Left renal pelvis (tissue), 4 donors: ENCODE data around the gene ADRM1. TPM values are rescaled to one million over a fixed set of nuclear protein-coding genes. Genes with fewer than 3 reads are reported as not detected.

Experiments
- DNase-seq, 4 donors: peaks; one replicate each; pipeline ENCODE4 v3.0.0-alpha.2; 2013; ENCODE audit warnings: low read depth in 4 of 4, low spot score in 3 of 4
- polyA plus RNA-seq, 4 donors: library from polyadenylated mRNA; unstranded; fragments of 120-200 nt; gene quantifications; one replicate each; pipeline ENCODE4 v1.2.1, GENCODE V29; 2013; ENCODE audit not compliant: insufficient read length in 4 of 4

The ADRM1 gene
- polyA plus RNA-seq, 4 donors: 38.6 to 62.8 (median 43.8) TPM

- no peak for DNase-seq
Measured at GRCh38 chr20:62309947-62310756, 7.4 kb downstream of the ADRM1 start.

- DNase-seq: no peak
Measured at GRCh38 chr20:62310757-62311121, 7.9 kb downstream of the ADRM1 start.

- DNase-seq: no peak
Measured at GRCh38 chr20:62311150-62311549, 8.4 kb downstream of the ADRM1 start.

- no peak for DNase-seq
Measured at GRCh38 chr20:62311832-62312661, 9.2 kb downstream of the ADRM1 start.

GRCh38 chr20:62312662-62312977 is 9.8 kb downstream of the ADRM1 start:
- DNase-seq: no peak

- no peak for DNase-seq
Measured at GRCh38 chr20:62313021-62313420, 10.2 kb downstream of the ADRM1 start.

GRCh38 chr20:62313460-62314338 is 10.9 kb downstream of the ADRM1 start:
- DNase-seq: no peak

- no peak for DNase-seq
Measured at GRCh38 chr20:62314339-62314638, 11.5 kb downstream of the ADRM1 start.

GRCh38 chr20:62314711-62315302 is 12.0 kb downstream of the ADRM1 start:
- DNase-seq: no peak

GRCh38 chr20:62315773-62316172 is 13.0 kb downstream of the ADRM1 start:
- DNase-seq: no peak

GRCh38 chr20:62316331-62317166 is 13.8 kb downstream of the ADRM1 start:
- no peak for DNase-seq

- no peak for DNase-seq
Measured at GRCh38 chr20:62317167-62317655, 14.4 kb downstream of the ADRM1 start.

GRCh38 chr20:62318400-62319345 is 15.9 kb downstream of the ADRM1 start:
- no peak for DNase-seq

- DNase-seq: no peak
Measured at GRCh38 chr20:62319346-62319909, 16.6 kb downstream of the ADRM1 start.

- no peak for DNase-seq
Measured at GRCh38 chr20:62320581-62321354, 18.0 kb downstream of the ADRM1 start.

- no peak for DNase-seq
Measured at GRCh38 chr20:62321521-62321948, 18.7 kb downstream of the ADRM1 start.

- DNase-seq: no peak
Measured at GRCh38 chr20:62321975-62322374, 19.2 kb downstream of the ADRM1 start.
